Activated CD8-positive, alpha-beta memory T cell treated with anti-CD3 and anti-CD28 coated beads for 24 hours (primary cell): ENCODE results near the gene TRMT112.

Experiments
- DNase-seq: peaks from one replicate; pipeline ENCODE4 v3.0.0-alpha.2; 2020

Gene TRMT112

GRCh38 chr11:64268025-64268892, 49.1 kb downstream of the TRMT112 start:
- no peak for DNase-seq

- DNase-seq = no peak
Observed at GRCh38 chr11:64267207-64267945, 50.0 kb downstream of the TRMT112 start.
